PC-3 (cell line): ENCODE data around the gene MSH3. TPM values are rescaled to one million over a fixed set of nuclear protein-coding genes. Genes with fewer than 3 reads are reported as not detected.
A peak's percentile ranks its signal among the peaks of the same experiment; 100 is the strongest.

Experiments used
- ATAC-seq: fragments of 200-7000 bp; cut with Tn5 transposase; 2 replicates; pipeline ENCODE4 v1.9.1; 2020; ENCODE audit warnings: mild to moderate bottlenecking, moderate library complexity
- BruUV-seq: library from RNA; stranded (reverse); fragments of 400-500 nt; replicated peaks from 2 replicates; lab custom pipeline; 2021; lab: Mats Ljungman, UMichigan
- CTCF ChIA-PET: fragments of 300-600 bp; sonication (Branson Sonifier 250); formaldehyde crosslinking; loops from one replicate; lab custom pipeline; 2022; ENCODE audit warnings: antibody characterized with exemption; lab: Charles Lee
- POLR2A ChIA-PET: fragments of 300-600 bp; sonication (Branson Sonifier 250); formaldehyde crosslinking; loops from one replicate; lab custom pipeline; 2022; ENCODE audit warnings: antibody characterized with exemption; ENCODE audit not compliant: unreplicated experiment; lab: Charles Lee
- DNase-seq: peaks from one replicate; pipeline ENCODE4 v3.0.0-alpha.2; 2015
- H2AFZ ChIP-seq: fragments of 300-600 bp; sonication (generic); 2 replicates; pipeline ENCODE4 v1.6.0; 2016; ENCODE audit warnings: antibody characterized with exemption, low read length
- H3F3A ChIP-seq: fragments of 300-600 bp; sonication (generic); one replicate; pipeline ENCODE4 v1.6.0; 2017; ENCODE audit warnings: antibody characterized with exemption, low read length, control low read depth, mild to moderate bottlenecking; ENCODE audit not compliant: unreplicated experiment
- H3K27ac ChIP-seq: fragments of 300-600 bp; sonication (generic); 2 replicates; pipeline ENCODE4 v1.5.1; 2016; ENCODE audit warnings: mild to moderate bottlenecking, low read length
- H3K27me3 ChIP-seq: fragments of 300-600 bp; sonication (generic); 2 replicates; pipeline ENCODE4 v1.6.1; 2016; ENCODE audit warnings: low read length, mixed read lengths
- H3K36me3 ChIP-seq: fragments of 300-600 bp; sonication (generic); 2 replicates; pipeline ENCODE4 v1.6.1; 2016; ENCODE audit warnings: low read depth, mixed run types, low read length, mixed read lengths
- H3K4me1 ChIP-seq: fragments of 300-600 bp; sonication (generic); 2 replicates; pipeline ENCODE4 v1.5.1; 2016; ENCODE audit warnings: low read length; ENCODE audit not compliant: insufficient read depth
- H3K4me2 ChIP-seq: fragments of 300-600 bp; sonication (generic); 2 replicates; pipeline ENCODE4 v1.6.0; 2016; ENCODE audit warnings: low read length
- H3K4me3 ChIP-seq: fragments of 300-600 bp; sonication (generic); 2 replicates; pipeline ENCODE4 v1.5.1; 2016; ENCODE audit warnings: mild to moderate bottlenecking, low read length, mixed read lengths
- H3K79me2 ChIP-seq: fragments of 300-600 bp; sonication (generic); 2 replicates; pipeline ENCODE4 v1.6.1; 2017; ENCODE audit warnings: low read length, mixed read lengths
- H3K9ac ChIP-seq: fragments of 300-600 bp; sonication (generic); 2 replicates; pipeline ENCODE4 v1.6.0; 2016; ENCODE audit warnings: mild to moderate bottlenecking, low read length
- H3K9me2 ChIP-seq: fragments of 300-600 bp; sonication (generic); replicated peaks from 2 replicates; pipeline ENCODE4 v1.6.1; 2016; ENCODE audit warnings: mixed run types, low read length, mixed read lengths
- H3K9me3 ChIP-seq: fragments of 300-600 bp; sonication (generic); 2 replicates; pipeline ENCODE4 v1.6.1; 2016; ENCODE audit warnings: low read length, mixed read lengths
- H4K20me1 ChIP-seq: fragments of 300-600 bp; sonication (generic); 2 replicates; pipeline ENCODE4 v1.6.1; 2016; ENCODE audit warnings: low read length, mixed read lengths
- CTCF ChIP-seq: fragments of 300-600 bp; sonication (generic); conservative IDR thresholded peaks from 2 replicates; pipeline ENCODE4 v1.5.1; 2017; ENCODE audit warnings: antibody characterized with exemption, low read depth, mild to moderate bottlenecking, low read length
- EZH2 ChIP-seq: fragments of 300-600 bp; sonication (generic); IDR thresholded peaks from one replicate; pipeline ENCODE4 v1.6.1; 2017; ENCODE audit warnings: antibody characterized with exemption, mild to moderate bottlenecking, low read length; ENCODE audit not compliant: unreplicated experiment
- EZH2phosphoT487 ChIP-seq: fragments of 300-600 bp; sonication (generic); IDR thresholded peaks from 2 replicates; pipeline ENCODE4 v1.6.1; 2018; ENCODE audit warnings: mild to moderate bottlenecking, antibody characterized with exemption, low read length, borderline replicate concordance
- intact Hi-C: fragments of 100-400 bp; cut with micrococcal nuclease; formaldehyde crosslinking; loops from 2 replicates; pipeline ENCODE4 v1.9.0; 2023
- total RNA-seq: library from RNA; depleted of rRNA; stranded (reverse); fragments of >200 nt; gene quantifications from 2 replicates; pipeline ENCODE4 v1.2.3, GENCODE V29; 2014

Gene MSH3
- total RNA-seq, 1 experiment from 2014 or later, result 9.0 TPM

GRCh38 chr5:80884086-80884813 lies 229.8 kb downstream of the MSH3 start:
- no peak overlapping the region for H2AFZ ChIP-seq
- H3F3A ChIP-seq, result no peaks in the 10 kb centered on the region
- no peaks in the 10 kb centered on the region for H3K79me2 ChIP-seq
- H3K27me3 ChIP-seq, result no peaks in the 10 kb centered on the region
- H3K4me2 ChIP-seq, result no peak overlapping the region
- H3K36me3 ChIP-seq, result no peaks in the 10 kb centered on the region
- H3K27ac ChIP-seq, result no peak overlapping the region
- intact Hi-C loops, result no loop called here
- no peaks in the 10 kb centered on the region for H3K9me2 ChIP-seq
- no peaks in the 10 kb centered on the region for H4K20me1 ChIP-seq
- DNase-seq, result no peak
- POLR2A ChIA-PET, result interaction anchor here (0.6 kb wide), 1 partner anchor 23 kb away, joined by 3 read pairs; no protein-coding TSS in a partner anchor
- BruUV-seq, result no TSS peak
- no peak overlapping the region for H3K9ac ChIP-seq
- peaks cover 11% of the 10 kb centered on the region for H3K4me1 ChIP-seq
- H3K4me3 ChIP-seq, result no peak overlapping the region
- CTCF ChIA-PET, result no interaction called here
- no peak for ATAC-seq
- no peak for TF ChIP-seq EZH2phosphoT487
- no peak for TF ChIP-seq EZH2
- no peak for TF ChIP-seq CTCF
- H3K9me3 ChIP-seq, result no peaks in the 10 kb centered on the region

GRCh38 chr5:80884929-80885328 lies 230.5 kb downstream of the MSH3 start:
- Histone ChIP-seq H3K79me2 (no peaks in the 10 kb centered on the region), H3K4me1 (peaks cover 11% of the 10 kb centered on the region), H3K9me2 (no peaks in the 10 kb centered on the region), H3K27ac (no peak overlapping the region), H4K20me1 (no peaks in the 10 kb centered on the region), H3K9me3 (no peaks in the 10 kb centered on the region), H3K4me2 (no peak overlapping the region), H2AFZ (no peak overlapping the region), H3F3A (no peaks in the 10 kb centered on the region), H3K9ac (no peak overlapping the region), H3K36me3 (no peaks in the 10 kb centered on the region), H3K27me3 (no peaks in the 10 kb centered on the region), H3K4me3 (no peak overlapping the region)
- intact Hi-C loops, result no loop called here
- DNase-seq (peak; percentile 55), ATAC-seq (peak; percentile 33; the same call in 1 of the 2 replicates)
- CTCF ChIA-PET, result no interaction called here
- POLR2A ChIA-PET, result no interaction called here
- BruUV-seq, result no TSS peak
- no peak for TF ChIP-seq EZH2phosphoT487
- no peak for TF ChIP-seq EZH2
- no peak for TF ChIP-seq CTCF

- H3K9me2 ChIP-seq, result no peaks in the 10 kb centered on the region
- H2AFZ ChIP-seq, result no peak overlapping the region
- BruUV-seq, result no TSS peak
- no peak overlapping the region for H3K4me3 ChIP-seq
- intact Hi-C loops, result no loop called here
- no peak overlapping the region for H3K4me2 ChIP-seq
- H4K20me1 ChIP-seq, result no peaks in the 10 kb centered on the region
- no peaks in the 10 kb centered on the region for H3K27me3 ChIP-seq
- H3K4me1 ChIP-seq, result peaks cover 11% of the 10 kb centered on the region
- no peak for DNase-seq
- CTCF ChIA-PET, result no interaction called here
- POLR2A ChIA-PET, result no interaction called here
- H3K79me2 ChIP-seq, result no peaks in the 10 kb centered on the region
- H3K36me3 ChIP-seq, result no peaks in the 10 kb centered on the region
- H3K9ac ChIP-seq, result no peak overlapping the region
- H3K27ac ChIP-seq, result no peak overlapping the region
- no peaks in the 10 kb centered on the region for H3F3A ChIP-seq
- H3K9me3 ChIP-seq, result no peaks in the 10 kb centered on the region
- TF ChIP-seq EZH2phosphoT487 (no peak), EZH2 (no peak), CTCF (no peak)
- no peak for ATAC-seq
These were observed 231.0 kb downstream of the MSH3 start for GRCh38 chr5:80885396-80886000.
